Gastrocnemius medialis (tissue), 4 donors: Measurements from ENCODE around the gene WDHD1.

Source experiments
- CTCF ChIP-seq, 5 experiments: fragments of 450-650 bp in 3 of 5; fragments of 200-600 bp in 2 of 5; sonication (generic) in 2 of 5; IDR thresholded peaks in 4 of 5; conservative IDR thresholded peaks in 1 of 5; 1 replicate in 4 of 5; 2 replicates in 1 of 5; pipeline ENCODE4 v1.5.1; 2016 to 2019; ENCODE audit warnings: antibody characterized with exemption in 5 of 5, mild to moderate bottlenecking in 3 of 5, moderate library complexity in 3 of 5
- POLR2A ChIP-seq, 2 donors: fragments of 450-650 bp; IDR thresholded peaks; one replicate each; pipeline ENCODE4 v1.6.1; 2017; ENCODE audit warnings: antibody characterized with exemption in 2 of 2, mild to moderate bottlenecking in 2 of 2, moderate library complexity in 2 of 2

GRCh38 chr14:54935100-54935499, 91.8 kb downstream of the WDHD1 start:
- no peak for TF ChIP-seq CTCF (IDR thresholded peaks at IDR 0.05 in 4 of 5, conservative IDR thresholded peaks at IDR 0.05 in 1 of 5)
- no peak for TF ChIP-seq POLR2A (IDR thresholded peaks at IDR 0.05)
